WI38 (cell line): ENCODE results near the gene CLASP1.

Experiments used
- H3K4me3 ChIP-seq: 2 replicates; pipeline ENCODE4 v1.5.1; 2011; ENCODE audit warnings: low read depth, mild to moderate bottlenecking, control low read depth, low read length
- TF ChIP-seq, protein P1 (sequence below): IDR thresholded peaks from 2 replicates; pipeline ENCODE4 v1.5.1; 2012; ENCODE audit warnings: low read depth, mild to moderate bottlenecking, control low read depth, low read length

CLASP1 gene

DNA sequence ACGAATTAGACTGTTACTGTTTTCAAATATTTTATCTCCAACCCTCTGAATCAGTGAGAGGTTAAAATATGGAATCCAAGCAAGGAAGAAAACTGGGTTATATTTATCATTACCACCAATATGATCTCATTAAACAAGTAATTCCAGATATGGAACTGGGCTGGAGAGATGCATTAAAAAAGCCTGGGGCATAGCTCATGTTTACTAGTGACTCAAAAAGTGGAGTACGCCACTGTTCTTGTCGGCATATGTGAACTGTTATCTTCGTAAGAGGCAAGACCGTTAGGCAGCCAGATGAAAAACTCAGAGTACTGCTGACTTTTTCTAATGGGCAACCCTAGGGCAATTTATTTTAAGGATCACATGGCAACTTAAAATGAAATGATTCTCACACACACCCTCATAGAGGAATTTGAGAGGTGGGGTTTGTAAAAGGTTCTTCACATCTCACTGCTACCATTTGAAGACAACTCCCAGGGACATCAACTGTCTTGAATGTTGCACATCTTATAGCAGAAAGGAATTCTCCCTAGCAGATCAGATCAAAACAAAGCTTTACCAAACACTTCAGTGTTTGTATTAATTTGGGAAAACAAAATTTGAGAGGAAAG lies 259.1 kb downstream of the CLASP1 start:
- TF ChIP-seq, protein P1, sequence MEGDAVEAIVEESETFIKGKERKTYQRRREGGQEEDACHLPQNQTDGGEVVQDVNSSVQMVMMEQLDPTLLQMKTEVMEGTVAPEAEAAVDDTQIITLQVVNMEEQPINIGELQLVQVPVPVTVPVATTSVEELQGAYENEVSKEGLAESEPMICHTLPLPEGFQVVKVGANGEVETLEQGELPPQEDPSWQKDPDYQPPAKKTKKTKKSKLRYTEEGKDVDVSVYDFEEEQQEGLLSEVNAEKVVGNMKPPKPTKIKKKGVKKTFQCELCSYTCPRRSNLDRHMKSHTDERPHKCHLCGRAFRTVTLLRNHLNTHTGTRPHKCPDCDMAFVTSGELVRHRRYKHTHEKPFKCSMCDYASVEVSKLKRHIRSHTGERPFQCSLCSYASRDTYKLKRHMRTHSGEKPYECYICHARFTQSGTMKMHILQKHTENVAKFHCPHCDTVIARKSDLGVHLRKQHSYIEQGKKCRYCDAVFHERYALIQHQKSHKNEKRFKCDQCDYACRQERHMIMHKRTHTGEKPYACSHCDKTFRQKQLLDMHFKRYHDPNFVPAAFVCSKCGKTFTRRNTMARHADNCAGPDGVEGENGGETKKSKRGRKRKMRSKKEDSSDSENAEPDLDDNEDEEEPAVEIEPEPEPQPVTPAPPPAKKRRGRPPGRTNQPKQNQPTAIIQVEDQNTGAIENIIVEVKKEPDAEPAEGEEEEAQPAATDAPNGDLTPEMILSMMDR: no peak
- H3K4me3 ChIP-seq: no peak overlapping the region

DNA sequence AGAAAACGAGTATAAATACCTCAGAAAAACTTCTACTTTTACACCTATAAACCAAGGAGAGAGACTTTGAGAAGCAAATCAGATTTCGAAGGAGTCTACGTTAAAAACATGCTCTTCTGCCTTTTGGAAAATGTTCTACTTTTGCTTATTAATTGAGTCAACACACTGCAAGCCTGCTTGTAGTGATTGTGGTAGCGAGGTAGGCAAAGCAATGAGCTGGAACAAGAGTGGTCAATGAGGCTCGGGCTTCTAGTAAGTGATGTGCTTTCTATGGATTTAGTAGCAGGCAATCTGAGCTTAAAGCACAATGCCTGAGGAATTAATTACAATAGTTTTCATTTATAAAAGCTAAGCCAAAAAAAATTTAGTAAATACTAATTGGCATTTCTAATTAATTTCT lies 260.9 kb downstream of the CLASP1 start:
- no peak overlapping the region for H3K4me3 ChIP-seq

GRCh38 chr2:121387591-121388325 lies 261.5 kb downstream of the CLASP1 start:
- H3K4me3 ChIP-seq: no peak overlapping the region
- TF ChIP-seq, protein P1: no peak

More for the DNA sequence above, 260.9 kb downstream of the CLASP1 start:
- TF ChIP-seq, protein P1: no peak

GRCh38 chr2:121386707-121387106 lies 262.6 kb downstream of the CLASP1 start:
- TF ChIP-seq, protein P1: no peak
- no peak overlapping the region for H3K4me3 ChIP-seq

DNA sequence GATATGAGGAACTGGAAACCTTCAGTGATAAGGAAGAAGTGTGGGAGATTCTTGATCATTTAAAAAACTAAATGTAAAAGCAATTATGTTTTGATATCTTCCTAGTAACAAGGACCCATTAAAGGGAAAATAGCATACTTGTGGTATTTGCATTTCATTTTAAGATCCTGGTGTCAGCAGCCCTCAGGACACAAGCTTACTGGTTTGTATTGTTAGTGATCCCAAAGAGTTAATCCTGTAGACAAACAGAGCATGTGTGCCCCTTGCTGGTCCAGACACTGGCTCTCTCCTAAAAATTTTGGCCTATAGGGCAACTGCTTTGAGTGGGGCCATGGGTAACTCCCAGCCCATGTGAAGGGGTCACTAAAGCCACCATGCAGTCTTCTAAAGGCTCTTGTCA lies 263.2 kb downstream of the CLASP1 start:
- H3K4me3 ChIP-seq: no peak overlapping the region
- TF ChIP-seq, protein P1: no peak

DNA sequence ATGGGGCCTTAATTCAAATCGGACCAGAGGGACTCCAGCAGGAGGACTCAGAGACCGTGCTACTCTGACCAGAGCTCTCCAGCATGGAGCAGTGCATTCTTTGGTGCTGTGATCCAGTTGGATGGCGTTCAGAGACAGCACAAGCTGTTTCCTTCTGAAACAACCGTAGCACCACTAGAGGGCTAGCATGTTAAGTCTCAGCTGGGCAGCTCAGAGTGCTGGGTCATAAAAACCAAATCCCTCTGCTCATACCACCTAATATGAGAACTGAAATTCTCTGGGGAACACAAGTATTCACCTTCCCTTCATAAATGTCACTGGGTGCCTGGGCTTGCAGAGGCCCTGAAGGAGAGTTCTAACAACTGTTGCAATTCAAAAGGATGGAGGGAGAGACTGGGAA lies 266.5 kb downstream of the CLASP1 start:
- TF ChIP-seq, protein P1: no peak
- H3K4me3 ChIP-seq: no peak overlapping the region

GRCh38 chr2:121377646-121378045 lies 271.6 kb downstream of the CLASP1 start:
- H3K4me3 ChIP-seq: no peak overlapping the region
- TF ChIP-seq, protein P1: no peak
